ENCODE measurements around the gene LCLAT1.

- no peak for TF ChIP-seq CTCF (IDR thresholded peaks at IDR 0.05)
- no peak for TF ChIP-seq POLR2AphosphoS5 (IDR thresholded peaks at IDR 0.05; ENCODE audit: low read depth, low read length)
- TF ChIP-seq REST (IDR thresholded peaks at IDR 0.05; ENCODE audit: insufficient read depth in 1 of 2, low read depth in 2 of 2, low read length in 1 of 2), result no peak
- TF ChIP-seq SIN3A (IDR thresholded peaks at IDR 0.05; ENCODE audit: borderline replicate concordance, insufficient read depth, low read depth, low read length), result no peak
- TF ChIP-seq TCF7L2 (IDR thresholded peaks at IDR 0.05; ENCODE audit: low read depth, low read length), result no peak
Observed at GRCh38 chr2:30679426-30680088, 232.5 kb downstream of the LCLAT1 start.
